Panc1 (cell line): ENCODE data around the gene ARF4. TPM values are rescaled to one million over a fixed set of nuclear protein-coding genes. Genes with fewer than 3 reads are reported as not detected.
"Not testable (repeated sequence)": the region's sequence is repeated elsewhere in the genome, so short reads cannot be mapped to it uniquely, and the experiment has no call there.

Experiments used
- ATAC-seq: fragments of 200-7000 bp; cut with Tn5 transposase; 2 replicates; pipeline ENCODE4 v1.9.1; 2020; ENCODE audit warnings: mild to moderate bottlenecking, moderate library complexity
- BruUV-seq: library from RNA; stranded (reverse); fragments of 400-500 nt; replicated peaks from 2 replicates; lab custom pipeline; 2021; lab: Mats Ljungman, UMichigan
- CTCF ChIA-PET: fragments of 300-600 bp; sonication (Branson Sonifier 250); formaldehyde crosslinking; loops from one replicate; lab custom pipeline; 2022; ENCODE audit warnings: antibody characterized with exemption; lab: Charles Lee
- POLR2A ChIA-PET: fragments of 300-600 bp; sonication (Branson Sonifier 250); formaldehyde crosslinking; loops from one replicate; lab custom pipeline; 2022; ENCODE audit warnings: antibody characterized with exemption; lab: Charles Lee
- DNase-seq: peaks from one replicate; pipeline ENCODE4 v3.0.0-alpha.2; 2010; ENCODE audit warnings: low read depth, low spot score
- H3K27ac ChIP-seq: 2 replicates; pipeline ENCODE4 v1.5.1; 2011; ENCODE audit warnings: mild to moderate bottlenecking, low read length, inconsistent platforms
- H3K27me3 ChIP-seq: fragments of 200-500 bp; sonication (Bioruptor generic); 2 replicates; pipeline ENCODE4 v1.6.0; 2014; ENCODE audit warnings: low read length, inconsistent platforms; ENCODE audit not compliant: control insufficient read depth, insufficient read depth
- H3K36me3 ChIP-seq: fragments of 200-500 bp; sonication (Bioruptor generic); 2 replicates; pipeline ENCODE4 v1.5.1; 2014; ENCODE audit warnings: inconsistent platforms, mild to moderate bottlenecking, low read length, moderate library complexity; ENCODE audit not compliant: control insufficient read depth, insufficient read depth
- H3K4me1 ChIP-seq: 2 replicates; pipeline ENCODE4 v1.5.1; 2011; ENCODE audit warnings: inconsistent platforms, mild to moderate bottlenecking, low read length, moderate library complexity; ENCODE audit not compliant: control insufficient read depth, insufficient read depth
- H3K4me3 ChIP-seq, 2 experiments: 2 replicates each; pipeline ENCODE4 v1.5.1; 2011 to 2012; ENCODE audit warnings: low read depth in 2 of 2, low read length in 2 of 2, mild to moderate bottlenecking in 2 of 2, inconsistent platforms in 1 of 2, moderate library complexity in 1 of 2
- H3K9me3 ChIP-seq: fragments of 200-500 bp; sonication (Bioruptor generic); 2 replicates; pipeline ENCODE4 v1.5.1; 2014; ENCODE audit warnings: low read depth, mild to moderate bottlenecking, inconsistent platforms, low read length, moderate library complexity; ENCODE audit not compliant: control insufficient read depth, insufficient read depth
- POLR2AphosphoS5 ChIP-seq: IDR thresholded peaks from 2 replicates; pipeline ENCODE4 v1.6.1; 2012; ENCODE audit warnings: mild to moderate bottlenecking, low read depth, low read length, moderate library complexity
- SIN3A ChIP-seq: IDR thresholded peaks from 2 replicates; pipeline ENCODE4 v1.6.1; 2012; ENCODE audit warnings: low read depth, mild to moderate bottlenecking, low read length, moderate library complexity, borderline replicate concordance; ENCODE audit not compliant: insufficient read depth
- TCF7L2 ChIP-seq: IDR thresholded peaks from 2 replicates; pipeline ENCODE4 v1.6.1; 2011; ENCODE audit warnings: mild to moderate bottlenecking, low read depth, low read length, inconsistent platforms
- in situ Hi-C: cut with HindIII; loops from 2 replicates; pipeline ENCODE4 v1.10.0; 2016; ENCODE audit warnings: low sequenced_read_pairs, low pct_unique_long_range_greater_than_20kb
- intact Hi-C: fragments of 100-400 bp; cut with micrococcal nuclease; formaldehyde crosslinking; loops from one replicate; pipeline ENCODE4 v1.10.0; 2022; ENCODE audit not compliant: unreplicated experiment
- total RNA-seq: library from RNA; stranded (reverse); gene quantifications from one replicate; pipeline ENCODE4 v1.2.1, GENCODE V29; 2021; ENCODE audit not compliant: unreplicated experiment
- TF ChIP-seq, protein P1 (sequence below), 2 experiments: IDR thresholded peaks; 2 replicates each; pipeline ENCODE4 v1.6.1; 2011 to 2012; ENCODE audit warnings: low read depth in 2 of 2, control low read depth in 1 of 2, low read length in 1 of 2, mild to moderate bottlenecking in 1 of 2, moderate library complexity in 1 of 2; ENCODE audit not compliant: insufficient read depth in 1 of 2
- TF ChIP-seq, protein P2 (sequence below): fragments of 450-650 bp; IDR thresholded peaks from 2 replicates; pipeline ENCODE4 v1.5.1; 2017; ENCODE audit warnings: mild to moderate bottlenecking

ARF4 gene
- total RNA-seq, 1 experiment from 2014 or later = 126 TPM

DNA sequence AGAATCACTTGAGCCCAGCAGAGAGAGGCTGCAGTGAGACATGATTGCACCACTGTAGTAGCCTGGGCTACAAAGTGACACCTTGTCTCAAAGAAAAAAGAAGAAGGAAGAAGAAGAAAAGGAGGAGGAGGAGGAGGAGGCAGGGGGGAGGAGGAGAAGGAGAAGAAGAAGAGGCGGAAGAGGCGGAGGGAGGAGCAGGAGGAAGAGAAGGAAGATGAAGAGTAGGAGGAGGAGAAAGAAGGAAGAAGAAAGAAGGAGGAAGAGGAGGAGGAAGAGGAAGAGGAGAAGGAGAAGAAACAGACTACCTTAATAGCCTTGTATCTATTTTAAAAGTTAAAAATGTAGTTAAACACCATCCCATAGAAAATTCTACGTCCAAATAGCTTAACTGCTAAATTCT, 19.1 kb upstream of the ARF4 start:
- no peaks in the 10 kb centered on the region for H3K27me3 ChIP-seq
- CTCF ChIA-PET = no interaction called here
- H3K27ac ChIP-seq = no peak overlapping the region
- H3K9me3 ChIP-seq = no peaks in the 10 kb centered on the region
- POLR2A ChIA-PET = no interaction called here
- no TSS peak for BruUV-seq
- DNase-seq (no peak), ATAC-seq (no peak)
- no peak for TF ChIP-seq POLR2AphosphoS5
- TF ChIP-seq, protein P1, sequence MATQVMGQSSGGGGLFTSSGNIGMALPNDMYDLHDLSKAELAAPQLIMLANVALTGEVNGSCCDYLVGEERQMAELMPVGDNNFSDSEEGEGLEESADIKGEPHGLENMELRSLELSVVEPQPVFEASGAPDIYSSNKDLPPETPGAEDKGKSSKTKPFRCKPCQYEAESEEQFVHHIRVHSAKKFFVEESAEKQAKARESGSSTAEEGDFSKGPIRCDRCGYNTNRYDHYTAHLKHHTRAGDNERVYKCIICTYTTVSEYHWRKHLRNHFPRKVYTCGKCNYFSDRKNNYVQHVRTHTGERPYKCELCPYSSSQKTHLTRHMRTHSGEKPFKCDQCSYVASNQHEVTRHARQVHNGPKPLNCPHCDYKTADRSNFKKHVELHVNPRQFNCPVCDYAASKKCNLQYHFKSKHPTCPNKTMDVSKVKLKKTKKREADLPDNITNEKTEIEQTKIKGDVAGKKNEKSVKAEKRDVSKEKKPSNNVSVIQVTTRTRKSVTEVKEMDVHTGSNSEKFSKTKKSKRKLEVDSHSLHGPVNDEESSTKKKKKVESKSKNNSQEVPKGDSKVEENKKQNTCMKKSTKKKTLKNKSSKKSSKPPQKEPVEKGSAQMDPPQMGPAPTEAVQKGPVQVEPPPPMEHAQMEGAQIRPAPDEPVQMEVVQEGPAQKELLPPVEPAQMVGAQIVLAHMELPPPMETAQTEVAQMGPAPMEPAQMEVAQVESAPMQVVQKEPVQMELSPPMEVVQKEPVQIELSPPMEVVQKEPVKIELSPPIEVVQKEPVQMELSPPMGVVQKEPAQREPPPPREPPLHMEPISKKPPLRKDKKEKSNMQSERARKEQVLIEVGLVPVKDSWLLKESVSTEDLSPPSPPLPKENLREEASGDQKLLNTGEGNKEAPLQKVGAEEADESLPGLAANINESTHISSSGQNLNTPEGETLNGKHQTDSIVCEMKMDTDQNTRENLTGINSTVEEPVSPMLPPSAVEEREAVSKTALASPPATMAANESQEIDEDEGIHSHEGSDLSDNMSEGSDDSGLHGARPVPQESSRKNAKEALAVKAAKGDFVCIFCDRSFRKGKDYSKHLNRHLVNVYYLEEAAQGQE (IDR thresholded peaks at IDR 0.05; ENCODE audit: insufficient read depth in 1 of 2, low read depth in 2 of 2, low read length in 1 of 2) = no peak
- no peak for TF ChIP-seq TCF7L2
- TF ChIP-seq, protein P2, sequence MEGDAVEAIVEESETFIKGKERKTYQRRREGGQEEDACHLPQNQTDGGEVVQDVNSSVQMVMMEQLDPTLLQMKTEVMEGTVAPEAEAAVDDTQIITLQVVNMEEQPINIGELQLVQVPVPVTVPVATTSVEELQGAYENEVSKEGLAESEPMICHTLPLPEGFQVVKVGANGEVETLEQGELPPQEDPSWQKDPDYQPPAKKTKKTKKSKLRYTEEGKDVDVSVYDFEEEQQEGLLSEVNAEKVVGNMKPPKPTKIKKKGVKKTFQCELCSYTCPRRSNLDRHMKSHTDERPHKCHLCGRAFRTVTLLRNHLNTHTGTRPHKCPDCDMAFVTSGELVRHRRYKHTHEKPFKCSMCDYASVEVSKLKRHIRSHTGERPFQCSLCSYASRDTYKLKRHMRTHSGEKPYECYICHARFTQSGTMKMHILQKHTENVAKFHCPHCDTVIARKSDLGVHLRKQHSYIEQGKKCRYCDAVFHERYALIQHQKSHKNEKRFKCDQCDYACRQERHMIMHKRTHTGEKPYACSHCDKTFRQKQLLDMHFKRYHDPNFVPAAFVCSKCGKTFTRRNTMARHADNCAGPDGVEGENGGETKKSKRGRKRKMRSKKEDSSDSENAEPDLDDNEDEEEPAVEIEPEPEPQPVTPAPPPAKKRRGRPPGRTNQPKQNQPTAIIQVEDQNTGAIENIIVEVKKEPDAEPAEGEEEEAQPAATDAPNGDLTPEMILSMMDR = no peak
- TF ChIP-seq SIN3A = no peak
- in situ Hi-C loops = no loop called here
- no peaks in the 10 kb centered on the region for H3K36me3 ChIP-seq
- H3K4me3 ChIP-seq = no peak overlapping the region
- intact Hi-C loops = no loop called here
- no peaks in the 10 kb centered on the region for H3K4me1 ChIP-seq

DNA sequence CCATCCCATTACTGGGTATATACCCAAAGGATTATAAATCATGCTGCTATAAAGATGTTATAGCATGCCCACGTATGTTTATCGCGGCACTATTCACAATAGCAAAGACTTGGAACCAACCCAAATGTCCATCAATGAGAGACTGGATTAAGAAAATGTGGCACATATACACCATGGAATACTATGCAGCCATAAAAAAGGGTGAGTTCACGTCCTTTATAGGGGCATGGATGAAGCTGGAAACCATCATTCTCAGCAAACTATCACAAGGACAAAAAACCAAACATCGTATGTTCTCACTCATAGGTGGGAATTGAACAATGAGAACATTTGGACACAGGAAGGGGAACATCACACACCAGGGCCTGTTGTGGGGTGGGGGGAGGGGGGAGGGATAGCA, 14.7 kb upstream of the ARF4 start:
- H3K36me3 ChIP-seq, in situ Hi-C loops, H3K9me3 ChIP-seq, BruUV-seq, H3K27me3 ChIP-seq, H3K4me3 ChIP-seq, DNase-seq, CTCF ChIA-PET, ATAC-seq, intact Hi-C loops, H3K27ac ChIP-seq, H3K4me1 ChIP-seq, POLR2A ChIA-PET: not testable (repeated sequence)

DNA sequence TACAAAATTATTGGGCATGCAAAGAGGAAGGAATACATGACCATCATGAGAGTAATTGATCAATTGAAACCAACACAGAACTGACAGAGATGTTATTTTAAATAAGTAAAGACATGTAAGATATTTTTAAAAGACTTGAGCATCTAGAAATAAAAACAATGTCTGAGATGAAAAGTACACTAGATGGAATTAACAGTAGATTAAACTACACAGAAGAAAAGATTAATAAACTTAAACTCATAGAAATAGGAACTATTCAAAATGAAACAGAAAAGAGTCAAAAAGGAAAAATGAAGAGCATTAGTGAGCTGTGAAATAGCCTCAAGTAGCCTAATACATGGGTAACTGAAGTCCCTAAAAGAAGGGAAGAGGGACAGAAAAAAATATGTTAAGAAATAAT, 8.5 kb upstream of the ARF4 start:
- no peaks in the 10 kb centered on the region for H3K36me3 ChIP-seq
- no peak overlapping the region for H3K4me3 ChIP-seq
- intact Hi-C loops = no loop called here
- H3K4me1 ChIP-seq = no peaks in the 10 kb centered on the region
- in situ Hi-C loops = no loop called here
- no peak for ATAC-seq
- no peak overlapping the region for H3K27ac ChIP-seq
- TF ChIP-seq POLR2AphosphoS5 (no peak), TCF7L2 (no peak), SIN3A (no peak)
- TF ChIP-seq, protein P1 (IDR thresholded peaks at IDR 0.05; ENCODE audit: insufficient read depth in 1 of 2, low read depth in 2 of 2, low read length in 1 of 2) = no peak
- TF ChIP-seq, protein P2 = no peak
- ChIA-PET POLR2A (no interaction called here), CTCF (no interaction called here)
- no peaks in the 10 kb centered on the region for H3K9me3 ChIP-seq
- no peaks in the 10 kb centered on the region for H3K27me3 ChIP-seq
- BruUV-seq = no TSS peak
- DNase-seq = no peak
